ENCODE data around the gene SLC9A8.

DNA sequence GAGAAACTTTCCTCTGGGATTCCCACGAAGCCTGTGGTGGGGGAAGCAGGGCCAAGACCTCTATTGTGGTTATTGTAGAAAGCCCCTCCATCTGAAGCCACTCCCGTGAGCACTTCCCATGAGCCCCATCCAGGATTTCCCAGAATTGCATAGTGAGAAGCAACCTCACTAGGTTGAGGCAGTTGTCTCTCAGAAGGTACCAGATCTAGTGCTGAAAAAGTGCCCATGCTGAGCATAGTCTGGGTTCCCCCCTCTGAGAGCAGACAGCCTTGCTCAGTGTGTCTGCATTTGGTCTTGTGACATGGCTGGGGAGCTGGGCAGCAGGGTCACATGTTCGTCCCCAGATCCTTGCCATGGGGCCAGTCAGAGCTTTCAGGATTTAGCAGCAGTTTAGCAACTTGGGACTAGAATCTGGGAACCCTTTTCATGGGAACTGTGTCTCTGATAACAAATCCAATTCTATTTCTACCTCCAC lies 38.6 kb downstream of the SLC9A8 start:
- TF ChIP-seq POLR2A (IDR thresholded peaks at IDR 0.05; ENCODE audit: borderline replicate concordance, extremely low read depth, insufficient read depth, insufficient read length) (no peak), CTCF (IDR thresholded peaks at IDR 0.05 in 2 of 3, conservative IDR thresholded peaks at IDR 0.05 in 1 of 3; ENCODE audit: borderline replicate concordance in 1 of 3, insufficient read depth in 1 of 3, low read depth in 2 of 3, low read length in 2 of 3) (no peak), POLR2AphosphoS5 (IDR thresholded peaks at IDR 0.05; ENCODE audit: low read depth, low read length) (no peak), RAD21 (IDR thresholded peaks at IDR 0.05; ENCODE audit: low read depth) (no peak), EZH2phosphoT487 (IDR thresholded peaks at IDR 0.05; ENCODE audit: borderline replicate concordance) (no peak), CEBPB (IDR thresholded peaks at IDR 0.05; ENCODE audit: low read depth) (no peak), EZH2 (IDR thresholded peaks at IDR 0.05) (no peak), SIN3A (IDR thresholded peaks at IDR 0.05; ENCODE audit: low read depth) (no peak), JUND (IDR thresholded peaks at IDR 0.05) (no peak), ELF1 (IDR thresholded peaks at IDR 0.05; ENCODE audit: borderline replicate concordance, low read depth) (no peak)
- TF ChIP-seq, protein P1, sequence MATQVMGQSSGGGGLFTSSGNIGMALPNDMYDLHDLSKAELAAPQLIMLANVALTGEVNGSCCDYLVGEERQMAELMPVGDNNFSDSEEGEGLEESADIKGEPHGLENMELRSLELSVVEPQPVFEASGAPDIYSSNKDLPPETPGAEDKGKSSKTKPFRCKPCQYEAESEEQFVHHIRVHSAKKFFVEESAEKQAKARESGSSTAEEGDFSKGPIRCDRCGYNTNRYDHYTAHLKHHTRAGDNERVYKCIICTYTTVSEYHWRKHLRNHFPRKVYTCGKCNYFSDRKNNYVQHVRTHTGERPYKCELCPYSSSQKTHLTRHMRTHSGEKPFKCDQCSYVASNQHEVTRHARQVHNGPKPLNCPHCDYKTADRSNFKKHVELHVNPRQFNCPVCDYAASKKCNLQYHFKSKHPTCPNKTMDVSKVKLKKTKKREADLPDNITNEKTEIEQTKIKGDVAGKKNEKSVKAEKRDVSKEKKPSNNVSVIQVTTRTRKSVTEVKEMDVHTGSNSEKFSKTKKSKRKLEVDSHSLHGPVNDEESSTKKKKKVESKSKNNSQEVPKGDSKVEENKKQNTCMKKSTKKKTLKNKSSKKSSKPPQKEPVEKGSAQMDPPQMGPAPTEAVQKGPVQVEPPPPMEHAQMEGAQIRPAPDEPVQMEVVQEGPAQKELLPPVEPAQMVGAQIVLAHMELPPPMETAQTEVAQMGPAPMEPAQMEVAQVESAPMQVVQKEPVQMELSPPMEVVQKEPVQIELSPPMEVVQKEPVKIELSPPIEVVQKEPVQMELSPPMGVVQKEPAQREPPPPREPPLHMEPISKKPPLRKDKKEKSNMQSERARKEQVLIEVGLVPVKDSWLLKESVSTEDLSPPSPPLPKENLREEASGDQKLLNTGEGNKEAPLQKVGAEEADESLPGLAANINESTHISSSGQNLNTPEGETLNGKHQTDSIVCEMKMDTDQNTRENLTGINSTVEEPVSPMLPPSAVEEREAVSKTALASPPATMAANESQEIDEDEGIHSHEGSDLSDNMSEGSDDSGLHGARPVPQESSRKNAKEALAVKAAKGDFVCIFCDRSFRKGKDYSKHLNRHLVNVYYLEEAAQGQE (IDR thresholded peaks at IDR 0.05; ENCODE audit: low read depth) = no peak
- TF ChIP-seq, protein P2, sequence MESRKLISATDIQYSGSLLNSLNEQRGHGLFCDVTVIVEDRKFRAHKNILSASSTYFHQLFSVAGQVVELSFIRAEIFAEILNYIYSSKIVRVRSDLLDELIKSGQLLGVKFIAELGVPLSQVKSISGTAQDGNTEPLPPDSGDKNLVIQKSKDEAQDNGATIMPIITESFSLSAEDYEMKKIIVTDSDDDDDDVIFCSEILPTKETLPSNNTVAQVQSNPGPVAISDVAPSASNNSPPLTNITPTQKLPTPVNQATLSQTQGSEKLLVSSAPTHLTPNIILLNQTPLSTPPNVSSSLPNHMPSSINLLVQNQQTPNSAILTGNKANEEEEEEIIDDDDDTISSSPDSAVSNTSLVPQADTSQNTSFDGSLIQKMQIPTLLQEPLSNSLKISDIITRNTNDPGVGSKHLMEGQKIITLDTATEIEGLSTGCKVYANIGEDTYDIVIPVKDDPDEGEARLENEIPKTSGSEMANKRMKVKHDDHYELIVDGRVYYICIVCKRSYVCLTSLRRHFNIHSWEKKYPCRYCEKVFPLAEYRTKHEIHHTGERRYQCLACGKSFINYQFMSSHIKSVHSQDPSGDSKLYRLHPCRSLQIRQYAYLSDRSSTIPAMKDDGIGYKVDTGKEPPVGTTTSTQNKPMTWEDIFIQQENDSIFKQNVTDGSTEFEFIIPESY (IDR thresholded peaks at IDR 0.05; ENCODE audit: extremely low read depth, insufficient replicate concordance, low read length) = no peak
